Common myeloid progenitor, CD34-positive (primary cell): ENCODE measurements around the gene FAM227A.
A peak's percentile ranks its signal among the peaks of the same experiment; 100 is the strongest.

Experiments used
- CTCF ChIA-PET: fragments of 350-600 bp; sonication (Branson Sonifier 250); formaldehyde crosslinking; loops from one replicate; lab custom pipeline; 2021; ENCODE audit warnings: antibody characterized with exemption; lab: Charles Lee
- POLR2A ChIA-PET: fragments of 350-600 bp; sonication (Branson Sonifier 250); formaldehyde crosslinking; loops from one replicate; lab custom pipeline; 2021; ENCODE audit warnings: antibody characterized with exemption; lab: Charles Lee
- DNase-seq, 3 donors: peaks; one replicate each; pipeline versions ENCODE4 v3.0.0 to v3.0.0-alpha.2; 2013
- H3K27ac ChIP-seq, 2 experiments: 1 replicate in 1 of 2; 2 replicates in 1 of 2; pipeline ENCODE4 v1.7.0; 2013; ENCODE audit warnings: inconsistent platforms in 2 of 2, low read length in 2 of 2, mild to moderate bottlenecking in 2 of 2, low read depth in 1 of 2, moderate library complexity in 1 of 2; ENCODE audit not compliant: severe bottlenecking in 2 of 2, insufficient read depth in 1 of 2, poor library complexity in 1 of 2
- H3K27me3 ChIP-seq, 5 experiments: replicated peaks in 2 of 5; 1 replicate in 3 of 5; 2 replicates in 2 of 5; pipeline versions ENCODE4 v1.6.1 to v1.7.0; 2013; ENCODE audit warnings: low read length in 4 of 5, mild to moderate bottlenecking in 2 of 5, moderate library complexity in 2 of 5, inconsistent platforms in 1 of 5; ENCODE audit not compliant: insufficient read depth in 5 of 5, control insufficient read depth in 4 of 5
- H3K36me3 ChIP-seq, 4 experiments: 1 replicate in 2 of 4; 2 replicates in 2 of 4; pipeline versions ENCODE4 v1.6.1 to v1.7.0; 2013; ENCODE audit warnings: low read length in 3 of 4, control low read depth in 1 of 4, mild to moderate bottlenecking in 1 of 4; ENCODE audit not compliant: control insufficient read depth in 4 of 4, insufficient read depth in 4 of 4
- H3K4me1 ChIP-seq, 4 experiments: 1 replicate in 3 of 4; 2 replicates in 1 of 4; pipeline versions ENCODE4 v1.6.1 to v1.7.1; 2013; ENCODE audit warnings: low read length in 3 of 4, mild to moderate bottlenecking in 3 of 4, control low read depth in 1 of 4, inconsistent platforms in 1 of 4, moderate library complexity in 1 of 4; ENCODE audit not compliant: control insufficient read depth in 4 of 4, insufficient read depth in 4 of 4; ENCODE audit errors: control extremely low read depth in 1 of 4
- H3K4me3 ChIP-seq, 7 experiments: 1 replicate in 4 of 7; 2 replicates in 3 of 7; pipeline versions ENCODE4 v1.5.1 to v1.7.0; 2013; ENCODE audit warnings: mild to moderate bottlenecking in 7 of 7, low read length in 6 of 7, moderate library complexity in 6 of 7, inconsistent platforms in 2 of 7, low read depth in 2 of 7, control low read depth in 1 of 7; ENCODE audit not compliant: insufficient read depth in 4 of 7, control insufficient read depth in 1 of 7; ENCODE audit errors: extremely low read depth in 1 of 7
- H3K9me3 ChIP-seq, 5 experiments: 1 replicate in 4 of 5; 2 replicates in 1 of 5; pipeline versions ENCODE4 v1.6.1 to v1.7.1; 2013; ENCODE audit warnings: low read length in 4 of 5, mild to moderate bottlenecking in 2 of 5, inconsistent platforms in 1 of 5, low read depth in 1 of 5, moderate library complexity in 1 of 5; ENCODE audit not compliant: control insufficient read depth in 4 of 5, insufficient read depth in 2 of 5; ENCODE audit errors: control extremely low read depth in 1 of 5
- WGBS: methylation state at CpG from one replicate; pipeline ENCODE4 v1.1.5; 2013; ENCODE audit not compliant: insufficient coverage; 5-methylcytosine and 5-hydroxymethylcytosine counted together

FAM227A gene

GRCh38 chr22:38674888-38675287 lies 18.7 kb upstream of the FAM227A start:
- WGBS, result 94% methylated on average over 4 of the region's 5 CpGs
- ChIA-PET CTCF (no interaction called here), POLR2A (no interaction called here)
- Histone ChIP-seq H3K9me3 (no peaks in the 10 kb centered on the region), H3K4me1 (no peaks in the 10 kb centered on the region), H3K27ac (no peak overlapping the region), H3K4me3 (no peak overlapping the region), H3K36me3 (peaks cover 9 to 32% (median 19%) of the 10 kb centered on the region in 4 experiments), H3K27me3 (no peaks in the 10 kb centered on the region)
- no peak for DNase-seq

DNA sequence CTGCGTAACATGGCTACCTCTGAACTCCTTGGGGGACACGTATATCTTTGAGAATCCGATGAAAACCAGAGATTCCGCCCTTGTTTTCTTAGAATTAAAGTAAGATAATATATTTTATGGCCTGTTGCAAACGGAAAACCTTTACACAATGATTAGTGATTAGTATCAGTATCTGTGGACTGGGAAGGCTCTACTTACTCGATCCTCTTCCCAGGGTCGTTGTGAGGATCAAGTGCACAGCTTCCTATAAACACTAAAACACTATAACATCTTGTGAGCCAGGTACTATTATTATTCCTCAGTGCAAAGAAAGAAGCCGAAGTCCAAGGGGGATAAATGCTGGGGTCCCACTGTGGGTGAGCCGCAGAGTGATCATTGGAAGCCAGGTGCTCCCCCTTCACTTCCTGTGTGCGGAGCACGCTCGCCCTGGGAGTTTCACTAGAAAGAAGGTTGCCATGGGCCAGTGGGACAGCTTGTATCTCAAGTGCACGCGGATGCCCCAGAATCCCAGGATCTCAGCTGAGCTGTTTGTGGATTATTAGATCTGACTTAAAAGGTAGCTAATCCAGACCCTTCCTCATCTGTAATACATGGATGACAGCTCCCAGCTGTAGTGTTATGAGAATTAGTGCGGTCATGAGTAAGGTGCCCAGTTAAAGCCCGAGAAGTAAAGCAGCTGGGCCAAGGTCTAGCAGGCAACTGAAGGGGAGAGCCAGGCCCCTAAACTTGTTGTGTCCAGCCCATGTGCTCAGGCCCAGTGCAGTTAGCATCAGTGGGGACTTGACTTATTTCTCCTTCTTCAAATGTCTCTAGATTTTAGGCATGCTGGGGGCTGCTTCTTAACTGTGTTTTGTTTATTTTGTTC lies 1.1 kb upstream of the FAM227A start:
- ChIA-PET CTCF (interaction anchor here (0.6 to 2.0 kb wide), 2 partner anchors 12 to 24 kb away, joined by 3 to 7 read pairs; partner anchors contain the start of gene TOMM22), POLR2A (interaction anchor here (0.6 kb wide), 1 partner anchor 8 kb away, joined by 3 read pairs; no protein-coding TSS in a partner anchor)
- H3K4me3 ChIP-seq, result peak overlapping the region; percentile 79 to 96 (median 87)
- H3K27ac ChIP-seq, result peak overlapping the region; percentile 99 to 100
- no peaks in the 10 kb centered on the region for H3K27me3 ChIP-seq
- 13% methylated on average over 8 of the region's 16 CpGs for WGBS
- no peaks in the 10 kb centered on the region for H3K9me3 ChIP-seq
- H3K4me1 ChIP-seq, result peaks cover 4 to 14% (median 14%) of the 10 kb centered on the region in 4 experiments
- peaks cover 0 to 2% (median 0%) of the 10 kb centered on the region in 4 experiments for H3K36me3 ChIP-seq
- peak; percentile 6 to 27 (median 21) for DNase-seq

GRCh38 chr22:38655519-38656255 lies 505 bp downstream of the FAM227A start:
- POLR2A ChIA-PET, result no interaction called here
- H3K9me3 ChIP-seq, result no peaks in the 10 kb centered on the region
- peak overlapping the region; percentile 99 to 100 for H3K27ac ChIP-seq
- peak in 2 of 3 donors; percentile 6 to 26 for DNase-seq
- H3K4me1 ChIP-seq, result peaks cover 4 to 14% (median 14%) of the 10 kb centered on the region in 4 experiments
- CTCF ChIA-PET, result no interaction called here
- H3K27me3 ChIP-seq, result no peaks in the 10 kb centered on the region
- H3K36me3 ChIP-seq, result no peaks in the 10 kb centered on the region
- peak overlapping the region; percentile 79 to 96 (median 87) for H3K4me3 ChIP-seq
- 12% methylated on average over 15 of the region's 22 CpGs for WGBS

GRCh38 chr22:38653741-38654140 lies 2.5 kb downstream of the FAM227A start:
- no peak overlapping the region for H3K4me3 ChIP-seq
- H3K36me3 ChIP-seq, result no peaks in the 10 kb centered on the region
- CTCF ChIA-PET, result interaction anchor here (0.8 kb wide), 1 partner anchor 28 kb away, joined by 3 read pairs; no protein-coding TSS in a partner anchor
- 100% methylated on average over 4 of the region's 8 CpGs for WGBS
- no peaks in the 10 kb centered on the region for H3K9me3 ChIP-seq
- peaks cover 4 to 14% (median 14%) of the 10 kb centered on the region in 4 experiments for H3K4me1 ChIP-seq
- H3K27ac ChIP-seq, result no peak overlapping the region
- POLR2A ChIA-PET, result no interaction called here
- no peaks in the 10 kb centered on the region for H3K27me3 ChIP-seq
- DNase-seq, result no peak

GRCh38 chr22:38652859-38653258 lies 3.3 kb downstream of the FAM227A start:
- DNase-seq, result no peak
- H3K36me3 ChIP-seq, result no peaks in the 10 kb centered on the region
- no peaks in the 10 kb centered on the region for H3K9me3 ChIP-seq
- CTCF ChIA-PET, result no interaction called here
- H3K4me1 ChIP-seq, result peaks cover 4 to 14% (median 14%) of the 10 kb centered on the region in 4 experiments
- POLR2A ChIA-PET, result no interaction called here
- H3K27ac ChIP-seq, result no peak overlapping the region
- no peak overlapping the region for H3K4me3 ChIP-seq
- H3K27me3 ChIP-seq, result no peaks in the 10 kb centered on the region

DNA sequence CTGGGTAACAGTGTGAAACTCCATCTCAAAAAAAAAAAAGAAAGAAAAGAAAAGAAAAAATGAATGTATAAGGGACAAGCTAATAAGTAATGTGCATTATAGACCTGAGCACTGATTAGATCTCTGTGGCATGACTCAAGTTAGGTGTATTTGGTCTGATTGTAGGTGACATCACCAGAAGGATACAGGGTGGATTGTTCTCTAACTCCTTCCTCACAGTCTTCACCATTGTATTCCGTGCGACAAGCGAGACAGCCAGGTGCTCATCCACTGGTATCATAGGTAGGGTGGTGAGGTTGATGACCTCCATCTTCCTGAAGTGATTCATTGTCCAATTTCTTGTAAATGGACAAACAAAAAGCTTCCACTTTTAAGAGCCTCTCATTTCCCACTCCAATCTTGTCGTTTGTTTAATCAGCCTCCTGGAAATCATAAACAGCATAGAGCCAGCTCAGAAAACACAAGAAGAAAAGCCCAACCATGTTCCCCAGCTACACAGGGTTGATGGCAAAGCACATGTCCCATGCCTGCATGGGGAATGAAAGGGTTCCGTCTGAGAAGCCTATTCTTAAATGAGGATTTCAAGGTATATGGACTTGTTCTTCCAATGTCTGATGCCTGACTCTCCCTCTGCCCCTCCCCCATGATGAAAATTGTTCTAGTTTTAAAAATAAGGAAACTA lies 6.2 kb downstream of the FAM227A start:
- no peaks in the 10 kb centered on the region for H3K36me3 ChIP-seq
- no peaks in the 10 kb centered on the region for H3K9me3 ChIP-seq
- ChIA-PET POLR2A (no interaction called here), CTCF (interaction anchor here (0.7 kb wide), 2 partner anchors 16 to 78 kb away, joined by 3 read pairs; no protein-coding TSS in a partner anchor)
- DNase-seq, result no peak
- H3K27ac ChIP-seq, result no peak overlapping the region
- H3K27me3 ChIP-seq, result no peaks in the 10 kb centered on the region
- no peaks in the 10 kb centered on the region for H3K4me1 ChIP-seq
- 94% methylated on average over 2 of the region's 5 CpGs for WGBS
- H3K4me3 ChIP-seq, result no peak overlapping the region
